ENCODE measurements around the gene CLEC4A. TPM values are rescaled to one million over a fixed set of nuclear protein-coding genes. Genes with fewer than 3 reads are reported as not detected.
A peak's percentile ranks its signal among the peaks of the same experiment; 100 is the strongest.

Gene CLEC4A
- 0.17 TPM for polyA plus RNA-seq (2013, experiment 1 of 2)
- polyA plus RNA-seq (2013, experiment 2 of 2) = 0.22 TPM

DNA sequence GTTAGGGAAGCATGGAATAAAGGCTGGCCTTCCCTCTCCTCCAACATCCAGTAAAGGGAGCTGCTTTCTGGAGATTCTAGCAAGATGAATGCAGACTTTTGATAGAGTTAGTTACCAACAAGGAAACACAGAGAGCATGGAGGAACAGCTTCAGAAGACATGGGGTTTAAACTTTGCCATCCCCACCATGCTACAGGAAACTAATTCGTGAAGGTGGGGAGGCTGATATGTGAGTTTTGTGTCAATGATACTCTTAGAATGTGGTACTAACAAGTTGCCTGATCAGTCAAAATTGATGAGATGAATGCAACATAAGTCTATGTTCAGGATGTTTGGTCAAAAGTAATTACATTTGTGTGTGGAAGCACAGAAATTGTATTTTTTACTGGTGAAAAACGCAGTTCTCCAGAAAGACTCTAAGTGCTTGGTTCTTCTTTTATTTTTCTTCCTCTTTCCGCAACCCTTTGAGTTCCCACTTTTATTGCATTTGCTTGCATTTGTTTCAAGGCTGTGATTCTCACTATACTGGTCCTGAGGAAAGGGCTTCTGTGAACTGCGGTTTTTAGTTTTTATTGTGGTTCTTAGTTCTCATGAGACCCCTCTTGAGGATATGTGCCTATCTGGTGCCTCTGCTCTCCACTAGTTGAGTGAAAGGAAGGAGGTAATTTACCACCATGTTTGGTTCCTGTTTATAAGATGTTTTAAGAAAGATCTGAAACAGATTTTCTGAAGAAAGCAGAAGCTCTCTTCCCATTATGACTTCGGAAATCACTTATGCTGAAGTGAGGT, at the start of gene CLEC4A:
CLEC4A (plus strand) TSS at position 494 of the 789 bp plus-strand sequence; CDS start at position 756, 262 bp downstream.
- DNase-seq (ENCODE audit: low spot score) = no peak
- Histone ChIP-seq H3K23ac (ENCODE audit: low read depth, low read length, poor library complexity) (no peak within 1 kb of the TSS), H2BK15ac (ENCODE audit: low read length) (no peak within 1 kb of the TSS), H2AK5ac (ENCODE audit: low read depth, low read length) (no peak within 1 kb of the TSS), H3K18ac (ENCODE audit: low read length) (no peak within 1 kb of the TSS), H3K27ac (replicated peaks; ENCODE audit: low read length) (no peak within 1 kb of the TSS), H3K4ac (ENCODE audit: low read length) (no peak within 1 kb of the TSS), H3K36me3 (replicated peaks in 1 of 2; ENCODE audit: control insufficient read depth in 2 of 2, insufficient read depth in 2 of 2, low read length in 2 of 2) (no peaks in the 10 kb centered on the region), H3K4me2 (ENCODE audit: insufficient read depth, low read length, poor library complexity, severe bottlenecking) (no peak within 1 kb of the TSS), H4K8ac (ENCODE audit: low read depth, low read length) (no peak within 1 kb of the TSS), H2AFZ (ENCODE audit: low read length) (no peak within 1 kb of the TSS), H3K79me1 (ENCODE audit: low read depth, low read length) (no peaks in the 10 kb centered on the region), H3K4me3 (ENCODE audit: low read length in 2 of 2) (no peak within 1 kb of the TSS), H3K14ac (ENCODE audit: low read length) (no peak within 1 kb of the TSS), H3K9ac (ENCODE audit: low read depth, low read length, poor library complexity) (no peak within 1 kb of the TSS), H2BK120ac (ENCODE audit: low read depth, low read length) (no peak within 1 kb of the TSS), H3K4me1 (ENCODE audit: control insufficient read depth in 2 of 2, insufficient read depth in 1 of 2, low read depth in 1 of 2, low read length in 2 of 2) (no peaks in the 10 kb centered on the region), H2BK12ac (ENCODE audit: low read length) (no peak within 1 kb of the TSS), H3K27me3 (ENCODE audit: control insufficient read depth in 3 of 3, insufficient read depth in 3 of 3, low read depth in 1 of 3, low read length in 3 of 3) (no peaks in the 10 kb centered on the region), H4K91ac (ENCODE audit: low read depth, low read length, poor library complexity) (no peak within 1 kb of the TSS), H3K9me3 (replicated peaks in 1 of 2; ENCODE audit: control insufficient read depth in 2 of 2, insufficient read depth in 1 of 2, low read depth in 1 of 2, low read length in 2 of 2) (no peaks in the 10 kb centered on the region), H2BK5ac (ENCODE audit: low read length) (no peak within 1 kb of the TSS)
- no CpG with 5 or more reads among the region's 5 CpGs for WGBS, 2 donors (ENCODE audit: extremely low coverage in 2 of 2, insufficient read length in 2 of 2, insufficient replicate concordance in 1 of 2)

DNA sequence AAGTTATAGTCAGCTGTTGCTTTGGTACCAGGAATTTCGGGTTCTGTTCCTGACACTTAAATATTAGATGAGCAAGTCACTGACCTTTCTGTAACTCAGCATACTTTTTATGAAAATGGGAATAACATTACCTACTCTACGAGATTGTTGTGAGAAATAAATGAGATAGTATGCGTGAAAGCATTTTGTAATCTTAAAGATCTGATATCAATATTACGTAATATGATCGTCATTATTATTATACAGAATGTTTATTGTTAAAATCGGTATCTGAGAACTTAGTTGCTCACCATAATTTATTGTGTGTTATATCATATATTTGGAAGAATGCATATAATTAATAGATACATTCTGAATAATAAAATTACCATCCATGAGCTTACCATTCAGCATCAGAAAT, 47.5 kb upstream of the CLEC4A start:
- H3K4ac ChIP-seq (ENCODE audit: low read length) = no peak overlapping the region
- no peaks in the 10 kb centered on the region for H3K79me1 ChIP-seq (ENCODE audit: low read depth, low read length)
- H3K4me3 ChIP-seq (ENCODE audit: low read length in 2 of 2) = no peak overlapping the region
- no peak overlapping the region for H2BK5ac ChIP-seq (ENCODE audit: low read length)
- H3K4me1 ChIP-seq (ENCODE audit: control insufficient read depth in 2 of 2, insufficient read depth in 1 of 2, low read depth in 1 of 2, low read length in 2 of 2) = peaks cover 0 to 2% of the 10 kb centered on the region in 2 donors
- H4K8ac ChIP-seq (ENCODE audit: low read depth, low read length) = no peak overlapping the region
- no peak for DNase-seq (ENCODE audit: low spot score)
- no peak overlapping the region for H3K4me2 ChIP-seq (ENCODE audit: insufficient read depth, low read length, poor library complexity, severe bottlenecking)
- H2AFZ ChIP-seq (ENCODE audit: low read length) = no peak overlapping the region
- no peak overlapping the region for H4K91ac ChIP-seq (ENCODE audit: low read depth, low read length, poor library complexity)
- H3K36me3 ChIP-seq (replicated peaks in 1 of 2; ENCODE audit: control insufficient read depth in 2 of 2, insufficient read depth in 2 of 2, low read length in 2 of 2) = no peaks in the 10 kb centered on the region
- H2BK120ac ChIP-seq (ENCODE audit: low read depth, low read length) = no peak overlapping the region
- no peak overlapping the region for H3K23ac ChIP-seq (ENCODE audit: low read depth, low read length, poor library complexity)
- H3K18ac ChIP-seq (ENCODE audit: low read length) = no peak overlapping the region
- H3K14ac ChIP-seq (ENCODE audit: low read length) = no peak overlapping the region
- no peaks in the 10 kb centered on the region for H3K27me3 ChIP-seq (ENCODE audit: control insufficient read depth in 3 of 3, insufficient read depth in 3 of 3, low read depth in 1 of 3, low read length in 3 of 3)
- H3K9me3 ChIP-seq (replicated peaks in 1 of 2; ENCODE audit: control insufficient read depth in 2 of 2, insufficient read depth in 1 of 2, low read depth in 1 of 2, low read length in 2 of 2) = no peaks in the 10 kb centered on the region
- H2AK5ac ChIP-seq (ENCODE audit: low read depth, low read length) = no peak overlapping the region
- no peak overlapping the region for H3K9ac ChIP-seq (ENCODE audit: low read depth, low read length, poor library complexity)
- WGBS, 2 donors (ENCODE audit: extremely low coverage in 2 of 2, insufficient read length in 2 of 2, insufficient replicate concordance in 1 of 2) = no CpG with 5 or more reads among the region's 6 CpGs
- H2BK12ac ChIP-seq (ENCODE audit: low read length) = no peak overlapping the region
- no peak overlapping the region for H3K27ac ChIP-seq (replicated peaks; ENCODE audit: low read length)
- H2BK15ac ChIP-seq (ENCODE audit: low read length) = no peak overlapping the region

DNA sequence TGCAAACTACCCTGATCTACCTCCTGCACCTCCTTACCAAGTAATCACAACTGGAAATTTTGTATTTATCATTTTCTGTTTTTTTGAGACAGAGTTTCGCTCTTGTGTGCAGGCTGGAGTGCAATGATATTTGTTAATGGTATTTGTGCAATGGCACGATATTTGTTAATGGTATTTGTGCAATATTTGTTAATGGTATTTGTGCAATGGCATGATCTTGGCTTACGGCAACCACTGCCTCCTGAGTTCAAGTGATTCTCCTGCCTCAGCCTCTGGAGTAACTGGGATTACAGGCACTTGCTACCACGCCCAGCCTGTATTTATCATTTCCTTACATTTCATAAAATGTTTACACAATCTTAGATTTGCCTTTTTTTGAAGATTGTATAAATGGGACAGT, 47.1 kb upstream of the CLEC4A start:
- H3K23ac ChIP-seq (ENCODE audit: low read depth, low read length, poor library complexity) = no peak overlapping the region
- no peak overlapping the region for H2AFZ ChIP-seq (ENCODE audit: low read length)
- H4K91ac ChIP-seq (ENCODE audit: low read depth, low read length, poor library complexity) = no peak overlapping the region
- H2AK5ac ChIP-seq (ENCODE audit: low read depth, low read length) = no peak overlapping the region
- H2BK5ac ChIP-seq (ENCODE audit: low read length) = no peak overlapping the region
- H3K79me1 ChIP-seq (ENCODE audit: low read depth, low read length) = no peaks in the 10 kb centered on the region
- no peak overlapping the region for H4K8ac ChIP-seq (ENCODE audit: low read depth, low read length)
- no peak overlapping the region for H2BK12ac ChIP-seq (ENCODE audit: low read length)
- H3K4me1 ChIP-seq (ENCODE audit: control insufficient read depth in 2 of 2, insufficient read depth in 1 of 2, low read depth in 1 of 2, low read length in 2 of 2) = peaks cover 2% of the 10 kb centered on the region in 2 donors
- H3K4ac ChIP-seq (ENCODE audit: low read length) = no peak overlapping the region
- no peaks in the 10 kb centered on the region for H3K36me3 ChIP-seq (replicated peaks in 1 of 2; ENCODE audit: control insufficient read depth in 2 of 2, insufficient read depth in 2 of 2, low read length in 2 of 2)
- no peak overlapping the region for H3K4me3 ChIP-seq (ENCODE audit: low read length in 2 of 2)
- H3K14ac ChIP-seq (ENCODE audit: low read length) = no peak overlapping the region
- no peak for DNase-seq (ENCODE audit: low spot score)
- H3K27me3 ChIP-seq (ENCODE audit: control insufficient read depth in 3 of 3, insufficient read depth in 3 of 3, low read depth in 1 of 3, low read length in 3 of 3) = no peaks in the 10 kb centered on the region
- H3K9ac ChIP-seq (ENCODE audit: low read depth, low read length, poor library complexity) = no peak overlapping the region
- H3K4me2 ChIP-seq (ENCODE audit: insufficient read depth, low read length, poor library complexity, severe bottlenecking) = no peak overlapping the region
- H2BK15ac ChIP-seq (ENCODE audit: low read length) = no peak overlapping the region
- H3K27ac ChIP-seq (replicated peaks; ENCODE audit: low read length) = no peak overlapping the region
- H2BK120ac ChIP-seq (ENCODE audit: low read depth, low read length) = no peak overlapping the region
- no peaks in the 10 kb centered on the region for H3K9me3 ChIP-seq (replicated peaks in 1 of 2; ENCODE audit: control insufficient read depth in 2 of 2, insufficient read depth in 1 of 2, low read depth in 1 of 2, low read length in 2 of 2)
- no CpG with 5 or more reads among the region's 4 CpGs for WGBS, 2 donors (ENCODE audit: extremely low coverage in 2 of 2, insufficient read length in 2 of 2, insufficient replicate concordance in 1 of 2)
- H3K18ac ChIP-seq (ENCODE audit: low read length) = no peak overlapping the region

DNA sequence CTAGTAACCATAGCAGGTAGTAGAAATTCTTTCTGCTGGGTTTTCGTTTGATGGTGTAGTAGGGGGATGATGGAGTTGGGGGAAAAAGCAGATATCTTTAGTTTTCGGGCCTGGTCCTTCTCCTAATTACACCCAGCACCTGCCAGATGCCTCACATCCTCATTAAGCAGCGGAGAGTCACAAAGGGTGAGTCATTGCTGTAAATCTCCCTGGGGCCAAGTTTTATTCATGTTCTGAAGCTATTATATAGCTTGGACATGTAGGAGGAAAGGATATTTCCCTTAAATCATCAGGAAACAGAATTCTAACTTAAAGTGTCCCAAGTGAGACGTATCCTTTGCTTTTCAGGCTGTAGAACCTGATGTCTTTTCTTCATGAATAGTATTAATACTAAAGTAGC, 46.2 kb upstream of the CLEC4A start:
- H3K9me3 ChIP-seq (replicated peaks in 1 of 2; ENCODE audit: control insufficient read depth in 2 of 2, insufficient read depth in 1 of 2, low read depth in 1 of 2, low read length in 2 of 2) = no peaks in the 10 kb centered on the region

More for the DNA sequence above, 46.2 kb upstream of the CLEC4A start:
- Histone ChIP-seq H2BK5ac (ENCODE audit: low read length) (no peak overlapping the region), H2BK120ac (ENCODE audit: low read depth, low read length) (no peak overlapping the region), H4K91ac (ENCODE audit: low read depth, low read length, poor library complexity) (no peak overlapping the region), H2AFZ (ENCODE audit: low read length) (peak overlapping the region; percentile 79), H3K4me3 (ENCODE audit: low read length in 2 of 2) (no peak overlapping the region), H3K36me3 (replicated peaks in 1 of 2; ENCODE audit: control insufficient read depth in 2 of 2, insufficient read depth in 2 of 2, low read length in 2 of 2) (no peaks in the 10 kb centered on the region), H3K4ac (ENCODE audit: low read length) (no peak overlapping the region), H3K4me1 (ENCODE audit: control insufficient read depth in 2 of 2, insufficient read depth in 1 of 2, low read depth in 1 of 2, low read length in 2 of 2) (peaks cover 2% of the 10 kb centered on the region in 2 donors), H2AK5ac (ENCODE audit: low read depth, low read length) (no peak overlapping the region), H3K9ac (ENCODE audit: low read depth, low read length, poor library complexity) (no peak overlapping the region), H2BK15ac (ENCODE audit: low read length) (no peak overlapping the region), H3K79me1 (ENCODE audit: low read depth, low read length) (no peaks in the 10 kb centered on the region), H3K4me2 (ENCODE audit: insufficient read depth, low read length, poor library complexity, severe bottlenecking) (no peak overlapping the region), H4K8ac (ENCODE audit: low read depth, low read length) (no peak overlapping the region), H3K23ac (ENCODE audit: low read depth, low read length, poor library complexity) (no peak overlapping the region), H3K27me3 (ENCODE audit: control insufficient read depth in 3 of 3, insufficient read depth in 3 of 3, low read depth in 1 of 3, low read length in 3 of 3) (no peaks in the 10 kb centered on the region), H3K14ac (ENCODE audit: low read length) (no peak overlapping the region), H3K27ac (replicated peaks; ENCODE audit: low read length) (no peak overlapping the region), H2BK12ac (ENCODE audit: low read length) (no peak overlapping the region), H3K18ac (ENCODE audit: low read length) (no peak overlapping the region)
- no peak for DNase-seq (ENCODE audit: low spot score)
- WGBS, 2 donors (ENCODE audit: extremely low coverage in 2 of 2, insufficient read length in 2 of 2, insufficient replicate concordance in 1 of 2) = no CpG with 5 or more reads among the region's 4 CpGs
